Natural killer cell (primary cell): ENCODE data around the gene TMEM38A. TPM values are rescaled to one million over a fixed set of nuclear protein-coding genes. Genes with fewer than 3 reads are reported as not detected.

Experiments
- ATAC-seq, 3 donors: fragments of 150-1000 bp in 2 of 3; fragments of 200-7000 bp in 1 of 3; cut with Tn5 transposase; 1 replicate in 1 of 3; 2 replicates in 2 of 3; pipeline ENCODE4 v1.10.0; 2021; ENCODE audit warnings: mild to moderate bottlenecking in 2 of 3, moderate library complexity in 2 of 3
- DNase-seq, 2 donors: peaks; one replicate each; pipeline versions ENCODE4 v3.0.0 to v3.0.0-alpha.2; 2013 to 2021; ENCODE audit warnings: mixed read lengths in 1 of 2
- H3K27ac ChIP-seq: one replicate; pipeline ENCODE4 v1.5.1; 2013; ENCODE audit warnings: mild to moderate bottlenecking, low read length
- H3K27me3 ChIP-seq: one replicate; pipeline ENCODE4 v1.6.1; 2013; ENCODE audit warnings: low read length; ENCODE audit not compliant: control insufficient read depth, insufficient read depth
- H3K36me3 ChIP-seq: one replicate; pipeline ENCODE4 v1.6.1; 2013; ENCODE audit warnings: low read length; ENCODE audit not compliant: control insufficient read depth, insufficient read depth
- H3K4me1 ChIP-seq: one replicate; pipeline ENCODE4 v1.6.1; 2013; ENCODE audit warnings: low read length; ENCODE audit not compliant: control insufficient read depth, insufficient read depth
- H3K4me3 ChIP-seq: one replicate; pipeline ENCODE4 v1.5.1; 2013; ENCODE audit warnings: low read length
- H3K9me3 ChIP-seq: one replicate; pipeline ENCODE4 v1.6.1; 2013; ENCODE audit warnings: low read length; ENCODE audit not compliant: control insufficient read depth, insufficient read depth
- H3K27ac Mint-ChIP-seq, 2 donors: one replicate each; pipeline ENCODE4 v1.8.0; 2022; ENCODE audit warnings: mild to moderate bottlenecking in 2 of 2, mixed read lengths in 2 of 2, moderate library complexity in 1 of 2
- H3K27me3 Mint-ChIP-seq, 2 donors: one replicate each; pipeline ENCODE4 v1.8.0; 2022; ENCODE audit warnings: low read depth in 2 of 2, mixed read lengths in 2 of 2
- H3K36me3 Mint-ChIP-seq: one replicate; pipeline ENCODE4 v1.8.0; 2022; ENCODE audit warnings: mixed read lengths
- H3K4me1 Mint-ChIP-seq, 2 donors: one replicate each; pipeline ENCODE4 v1.8.0; 2022; ENCODE audit warnings: mixed read lengths in 2 of 2
- H3K4me3 Mint-ChIP-seq: one replicate; pipeline ENCODE4 v1.8.0; 2022; ENCODE audit warnings: mild to moderate bottlenecking, moderate library complexity, mixed read lengths
- H3K9me3 Mint-ChIP-seq, 2 donors: one replicate each; pipeline ENCODE4 v1.8.0; 2022; ENCODE audit warnings: mixed read lengths in 2 of 2
- WGBS: methylation state at CpG from one replicate; pipeline ENCODE4 v1.1.7; 2013; ENCODE audit warnings: missing lambda C conversion rate; ENCODE audit not compliant: insufficient coverage; 5-methylcytosine and 5-hydroxymethylcytosine counted together
- intact Hi-C: fragments of 100-400 bp; cut with micrococcal nuclease; formaldehyde crosslinking; loops from one replicate; pipeline ENCODE4 v1.14.2; 2022
- total RNA-seq, 4 donors: library from RNA; stranded (reverse); fragments of 120-200 nt in 1 of 4; gene quantifications; one replicate each; pipeline versions ENCODE4 v1.2.3 to v1.2.4, GENCODE V29; 2013 to 2022
- TF ChIP-seq, protein P1 (sequence below): fragments of 200-600 bp; IDR thresholded peaks from one replicate; pipeline ENCODE4 v1.8.0; 2022; ENCODE audit warnings: antibody characterized with exemption

Gene TMEM38A
- total RNA-seq, 3 donors from 2014 or later (not counting 1 experiment from before 2014, with no cell fraction given) = 0.29 to 2.2 (median 0.89) TPM

DNA sequence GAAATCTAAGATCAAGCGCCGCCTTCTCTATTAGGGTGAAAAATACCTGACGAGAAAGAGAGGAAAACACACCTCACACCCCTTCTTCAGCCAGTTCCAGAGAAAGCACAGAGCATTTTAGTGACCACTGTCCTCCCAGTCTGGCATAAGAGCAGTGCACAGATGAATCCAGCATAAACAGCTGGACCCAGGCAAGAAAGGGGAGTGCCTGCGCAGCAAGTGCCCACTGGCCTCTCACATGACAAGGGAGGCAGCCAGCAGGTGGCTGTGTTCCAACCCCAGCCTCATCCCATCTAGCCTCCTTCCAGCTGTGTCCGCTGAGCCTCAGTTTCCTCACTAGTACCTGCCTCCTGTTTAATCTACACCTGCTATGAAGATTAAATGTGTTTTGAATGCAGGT, 40.9 kb upstream of the TMEM38A start:
- DNase-seq = no peak
- H3K36me3 ChIP-seq = peaks cover 16% of the 10 kb centered on the region
- Mint-ChIP-seq H3K27me3 (no peaks in the 10 kb centered on the region), H3K36me3 (no peaks in the 10 kb centered on the region), H3K27ac (peak overlapping the region; percentile 56 to 80), H3K4me3 (peak overlapping the region; percentile 67), H3K9me3 (no peaks in the 10 kb centered on the region), H3K4me1 (peaks cover 68 to 75% of the 10 kb centered on the region in 2 donors)
- peaks cover 41% of the 10 kb centered on the region for H3K4me1 ChIP-seq
- intact Hi-C loops = no loop called here
- H3K27me3 ChIP-seq = no peaks in the 10 kb centered on the region
- no peak for ATAC-seq
- H3K27ac ChIP-seq = no peak overlapping the region
- 86% methylated on average over 4 of the region's 5 CpGs for WGBS
- H3K9me3 ChIP-seq = no peaks in the 10 kb centered on the region
- TF ChIP-seq, protein P1, sequence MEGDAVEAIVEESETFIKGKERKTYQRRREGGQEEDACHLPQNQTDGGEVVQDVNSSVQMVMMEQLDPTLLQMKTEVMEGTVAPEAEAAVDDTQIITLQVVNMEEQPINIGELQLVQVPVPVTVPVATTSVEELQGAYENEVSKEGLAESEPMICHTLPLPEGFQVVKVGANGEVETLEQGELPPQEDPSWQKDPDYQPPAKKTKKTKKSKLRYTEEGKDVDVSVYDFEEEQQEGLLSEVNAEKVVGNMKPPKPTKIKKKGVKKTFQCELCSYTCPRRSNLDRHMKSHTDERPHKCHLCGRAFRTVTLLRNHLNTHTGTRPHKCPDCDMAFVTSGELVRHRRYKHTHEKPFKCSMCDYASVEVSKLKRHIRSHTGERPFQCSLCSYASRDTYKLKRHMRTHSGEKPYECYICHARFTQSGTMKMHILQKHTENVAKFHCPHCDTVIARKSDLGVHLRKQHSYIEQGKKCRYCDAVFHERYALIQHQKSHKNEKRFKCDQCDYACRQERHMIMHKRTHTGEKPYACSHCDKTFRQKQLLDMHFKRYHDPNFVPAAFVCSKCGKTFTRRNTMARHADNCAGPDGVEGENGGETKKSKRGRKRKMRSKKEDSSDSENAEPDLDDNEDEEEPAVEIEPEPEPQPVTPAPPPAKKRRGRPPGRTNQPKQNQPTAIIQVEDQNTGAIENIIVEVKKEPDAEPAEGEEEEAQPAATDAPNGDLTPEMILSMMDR = no peak
- H3K4me3 ChIP-seq = no peak overlapping the region

DNA sequence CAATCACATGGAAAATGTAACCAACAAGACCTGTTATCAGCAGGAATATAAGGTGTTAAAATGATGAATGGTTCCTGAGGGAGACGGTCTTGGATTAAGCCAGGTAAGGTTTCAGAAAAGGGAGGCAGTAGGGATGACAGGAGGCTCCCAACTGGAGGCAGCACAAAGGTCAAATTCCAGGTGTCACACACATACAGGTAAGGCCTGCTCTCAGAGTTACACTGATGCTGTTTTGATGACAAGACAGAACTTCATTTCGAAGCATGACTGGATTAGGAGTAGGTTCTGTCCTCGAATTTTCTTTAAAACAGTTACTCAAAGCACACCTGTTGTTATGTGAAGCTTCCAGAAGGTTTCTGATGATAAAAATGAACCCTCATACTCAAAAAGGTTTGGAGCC, 40.4 kb upstream of the TMEM38A start:
- DNase-seq (no peak), ATAC-seq (no peak)
- H3K27me3 Mint-ChIP-seq = no peaks in the 10 kb centered on the region
- Histone ChIP-seq H3K4me1 (peaks cover 35% of the 10 kb centered on the region), H3K4me3 (no peak overlapping the region), H3K27me3 (no peaks in the 10 kb centered on the region), H3K36me3 (peaks cover 16% of the 10 kb centered on the region), H3K27ac (no peak overlapping the region), H3K9me3 (no peaks in the 10 kb centered on the region)
- H3K36me3 Mint-ChIP-seq = no peaks in the 10 kb centered on the region
- H3K27ac Mint-ChIP-seq = peak overlapping the region; percentile 10 to 80
- intact Hi-C loops = no loop called here
- no peak overlapping the region for H3K4me3 Mint-ChIP-seq
- WGBS = 89% methylated on average over 1 of the region's 3 CpGs
- TF ChIP-seq, protein P1 = no peak
- peaks cover 67 to 74% of the 10 kb centered on the region in 2 donors for H3K4me1 Mint-ChIP-seq
- no peaks in the 10 kb centered on the region for H3K9me3 Mint-ChIP-seq

- TF ChIP-seq, protein P1 = no peak
- ATAC-seq = no peak
- Histone ChIP-seq H3K27me3 (no peaks in the 10 kb centered on the region), H3K9me3 (no peaks in the 10 kb centered on the region), H3K4me3 (no peak overlapping the region), H3K4me1 (peaks cover 33% of the 10 kb centered on the region), H3K27ac (no peak overlapping the region), H3K36me3 (peaks cover 16% of the 10 kb centered on the region)
- DNase-seq = no peak
- intact Hi-C loops = no loop called here
- WGBS = 94% methylated on average over 7 of the region's 7 CpGs
- no peak overlapping the region for H3K4me3 Mint-ChIP-seq
- H3K27ac Mint-ChIP-seq = peak overlapping the region; percentile 38 to 72
- no peaks in the 10 kb centered on the region for H3K9me3 Mint-ChIP-seq
- H3K27me3 Mint-ChIP-seq = no peaks in the 10 kb centered on the region
- no peaks in the 10 kb centered on the region for H3K36me3 Mint-ChIP-seq
- peaks cover 67 to 74% of the 10 kb centered on the region in 2 donors for H3K4me1 Mint-ChIP-seq
Measured at GRCh38 chr19:16621165-16621800, 39.7 kb upstream of the TMEM38A start.

- ATAC-seq (no peak), DNase-seq (no peak)
- intact Hi-C loops = no loop called here
- Mint-ChIP-seq H3K9me3 (no peaks in the 10 kb centered on the region), H3K27me3 (no peaks in the 10 kb centered on the region), H3K36me3 (no peaks in the 10 kb centered on the region), H3K27ac (peak overlapping the region in 1 of 2 donors; percentile 29), H3K4me3 (no peak overlapping the region), H3K4me1 (peaks cover 61 to 74% of the 10 kb centered on the region in 2 donors)
- peaks cover 34% of the 10 kb centered on the region for H3K4me1 ChIP-seq
- no peak overlapping the region for H3K4me3 ChIP-seq
- no peak overlapping the region for H3K27ac ChIP-seq
- TF ChIP-seq, protein P1 = no peak
- no peaks in the 10 kb centered on the region for H3K27me3 ChIP-seq
- no peaks in the 10 kb centered on the region for H3K9me3 ChIP-seq
- H3K36me3 ChIP-seq = peaks cover 16% of the 10 kb centered on the region
- WGBS = 97% methylated on average over 2 of the region's 2 CpGs
Measured at GRCh38 chr19:16623066-16623465, 37.9 kb upstream of the TMEM38A start.
